ENCODE results near the gene MYO7A. TPM values are rescaled to one million over a fixed set of nuclear protein-coding genes. Genes with fewer than 3 reads are reported as not detected.

The MYO7A gene
- total RNA-seq, 1 donor from 2014 or later, result 3.2 TPM

DNA sequence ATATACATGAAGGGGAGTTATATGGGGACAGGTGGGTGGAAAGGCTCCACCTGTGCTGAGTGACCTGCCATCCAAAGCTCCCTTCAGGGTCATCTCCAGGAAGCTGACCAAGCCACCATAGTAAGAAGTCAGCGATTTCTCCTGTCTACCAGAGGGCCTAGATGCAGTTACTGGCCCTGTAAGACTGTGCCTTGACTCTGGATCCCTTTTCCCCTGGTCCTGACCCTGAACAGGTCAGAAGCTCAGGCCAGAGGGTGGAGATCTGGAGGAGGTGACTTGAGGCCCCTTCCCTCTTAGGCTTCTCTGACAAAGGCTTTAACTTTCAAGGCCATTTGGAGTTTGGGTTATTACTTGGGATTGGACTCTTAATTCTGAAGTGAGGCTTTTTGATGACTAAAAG is 103.8 kb downstream of the MYO7A start:
- H3K4me1 ChIP-seq, result no peaks in the 10 kb centered on the region
- no peak overlapping the region for H3K4me3 ChIP-seq
- no peak for DNase-seq
- no peaks in the 10 kb centered on the region for H3K36me3 ChIP-seq
- no peak overlapping the region for H3K27ac ChIP-seq (replicated peaks)
- H3K9me3 ChIP-seq (replicated peaks), result no peaks in the 10 kb centered on the region
- TF ChIP-seq, protein P1, sequence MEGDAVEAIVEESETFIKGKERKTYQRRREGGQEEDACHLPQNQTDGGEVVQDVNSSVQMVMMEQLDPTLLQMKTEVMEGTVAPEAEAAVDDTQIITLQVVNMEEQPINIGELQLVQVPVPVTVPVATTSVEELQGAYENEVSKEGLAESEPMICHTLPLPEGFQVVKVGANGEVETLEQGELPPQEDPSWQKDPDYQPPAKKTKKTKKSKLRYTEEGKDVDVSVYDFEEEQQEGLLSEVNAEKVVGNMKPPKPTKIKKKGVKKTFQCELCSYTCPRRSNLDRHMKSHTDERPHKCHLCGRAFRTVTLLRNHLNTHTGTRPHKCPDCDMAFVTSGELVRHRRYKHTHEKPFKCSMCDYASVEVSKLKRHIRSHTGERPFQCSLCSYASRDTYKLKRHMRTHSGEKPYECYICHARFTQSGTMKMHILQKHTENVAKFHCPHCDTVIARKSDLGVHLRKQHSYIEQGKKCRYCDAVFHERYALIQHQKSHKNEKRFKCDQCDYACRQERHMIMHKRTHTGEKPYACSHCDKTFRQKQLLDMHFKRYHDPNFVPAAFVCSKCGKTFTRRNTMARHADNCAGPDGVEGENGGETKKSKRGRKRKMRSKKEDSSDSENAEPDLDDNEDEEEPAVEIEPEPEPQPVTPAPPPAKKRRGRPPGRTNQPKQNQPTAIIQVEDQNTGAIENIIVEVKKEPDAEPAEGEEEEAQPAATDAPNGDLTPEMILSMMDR (IDR thresholded peaks at IDR 0.05; ENCODE audit: borderline replicate concordance), result no peak
- peaks cover 13% of the 10 kb centered on the region for H3K27me3 ChIP-seq (ENCODE audit: low read depth)
- intact Hi-C loops (cut with micrococcal nuclease), result no loop called here

DNA sequence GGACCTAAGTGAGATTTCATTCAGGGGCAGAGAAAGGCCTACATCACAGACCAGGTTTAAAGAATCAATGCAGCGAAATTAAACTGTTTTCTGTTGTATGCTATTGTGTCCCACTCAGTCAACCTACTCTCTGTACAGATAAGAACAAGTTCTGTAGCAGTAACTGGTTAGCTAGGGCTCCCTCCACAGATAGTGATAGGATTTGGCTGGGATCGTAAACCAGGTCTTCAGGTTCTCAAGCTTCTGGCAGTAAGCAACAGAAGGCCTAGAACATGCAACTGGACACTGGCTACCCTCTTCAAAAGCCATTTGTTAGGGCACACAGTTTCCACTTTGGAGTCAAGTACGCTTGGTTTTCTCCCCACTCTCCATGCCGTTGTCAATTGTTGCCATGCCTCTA is 104.2 kb downstream of the MYO7A start:
- no peak for DNase-seq
- no peaks in the 10 kb centered on the region for H3K9me3 ChIP-seq (replicated peaks)
- H3K4me3 ChIP-seq, result no peak overlapping the region
- TF ChIP-seq, protein P1 (IDR thresholded peaks at IDR 0.05; ENCODE audit: borderline replicate concordance), result no peak
- no peaks in the 10 kb centered on the region for H3K36me3 ChIP-seq
- no peaks in the 10 kb centered on the region for H3K4me1 ChIP-seq
- intact Hi-C loops (cut with micrococcal nuclease), result no loop called here
- H3K27ac ChIP-seq (replicated peaks), result no peak overlapping the region
- H3K27me3 ChIP-seq (ENCODE audit: low read depth), result peaks cover 13% of the 10 kb centered on the region

DNA sequence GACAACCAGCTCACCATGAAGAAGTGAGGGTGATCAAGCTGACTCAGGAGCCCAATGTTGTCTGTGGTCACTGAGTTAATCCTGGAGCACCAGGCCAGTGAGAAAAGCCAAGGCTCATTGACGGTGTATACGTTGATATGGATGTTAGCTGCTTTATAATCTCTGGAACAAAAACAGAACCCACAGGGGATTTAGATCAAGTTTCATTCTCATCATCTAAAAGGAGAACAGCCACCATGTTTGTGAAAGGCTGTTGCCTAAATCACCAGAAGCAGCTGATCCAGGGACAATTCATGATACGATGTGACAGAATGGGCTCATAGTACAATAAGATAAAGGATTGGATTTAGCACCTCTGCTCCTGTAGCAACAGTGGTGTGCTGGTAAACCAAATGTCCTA is 105.0 kb downstream of the MYO7A start:
- Histone ChIP-seq H3K4me3 (no peak overlapping the region), H3K36me3 (no peaks in the 10 kb centered on the region), H3K27me3 (ENCODE audit: low read depth) (peaks cover 13% of the 10 kb centered on the region), H3K27ac (replicated peaks) (no peak overlapping the region), H3K4me1 (no peaks in the 10 kb centered on the region), H3K9me3 (replicated peaks) (no peaks in the 10 kb centered on the region)
- no peak for DNase-seq
- TF ChIP-seq, protein P1 (IDR thresholded peaks at IDR 0.05; ENCODE audit: borderline replicate concordance), result no peak
- intact Hi-C loops (cut with micrococcal nuclease), result no loop called here

DNA sequence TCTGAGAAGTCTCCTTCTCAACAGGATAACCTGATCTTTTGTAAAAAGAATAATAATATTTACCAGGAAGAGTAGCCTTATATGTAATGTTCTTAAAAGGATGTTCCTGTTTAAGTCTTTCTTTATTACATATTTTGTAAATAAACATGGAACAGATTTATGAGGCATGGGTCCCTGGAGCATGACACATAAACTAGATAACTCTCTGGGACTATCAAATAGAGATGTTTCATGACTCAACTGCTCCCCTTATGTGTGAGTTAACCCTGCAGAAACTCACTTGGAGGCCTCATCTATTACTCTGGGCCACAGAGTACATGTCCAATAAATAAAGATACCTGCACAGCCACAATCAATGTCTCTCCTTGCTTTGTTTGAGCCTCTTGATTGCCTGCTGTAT is 108.9 kb downstream of the MYO7A start:
- H3K9me3 ChIP-seq (replicated peaks), result peaks cover 18% of the 10 kb centered on the region

DNA sequence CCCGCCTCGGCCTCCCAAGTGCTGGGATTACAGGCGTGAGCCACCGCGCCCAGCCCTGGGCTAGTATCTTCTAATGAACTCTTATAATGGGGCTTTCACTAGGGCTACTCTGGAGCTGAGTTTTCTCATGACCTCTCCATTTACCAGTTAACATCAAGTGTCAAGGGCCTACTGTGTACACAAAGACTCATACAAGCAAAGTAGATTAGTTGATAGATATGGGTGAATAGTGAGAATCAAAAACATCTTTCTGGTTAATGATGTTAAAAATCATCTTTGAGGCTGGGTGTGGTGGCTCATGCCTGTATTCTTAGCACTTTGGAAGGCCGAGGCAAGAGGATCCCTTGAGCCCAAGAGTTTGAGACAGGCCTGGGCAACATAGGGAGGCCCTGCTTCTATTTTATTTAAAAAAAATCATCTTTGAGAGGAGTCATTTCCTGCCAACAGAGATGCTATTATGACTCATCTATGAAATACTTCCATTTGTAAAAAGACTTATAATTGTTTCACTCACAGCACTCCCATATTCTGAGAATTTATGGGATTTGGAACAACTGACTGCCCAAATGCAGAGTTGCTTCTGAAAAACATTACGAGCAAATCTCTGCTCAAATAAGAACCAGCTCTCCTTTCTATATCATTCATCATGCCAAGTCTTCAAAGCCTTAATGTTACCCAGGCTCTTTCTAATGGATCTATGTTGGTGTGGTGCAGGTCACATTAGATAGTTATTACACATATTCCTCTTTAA is 116.4 kb downstream of the MYO7A start:
- Histone ChIP-seq H3K4me1 (no peaks in the 10 kb centered on the region), H3K27me3 (ENCODE audit: low read depth) (no peaks in the 10 kb centered on the region), H3K9me3 (replicated peaks) (peaks cover 13% of the 10 kb centered on the region), H3K36me3 (no peaks in the 10 kb centered on the region), H3K27ac (replicated peaks) (no peak overlapping the region), H3K4me3 (no peak overlapping the region)
- no peak for DNase-seq
- intact Hi-C loops (cut with micrococcal nuclease), result no loop called here
- TF ChIP-seq, protein P1 (IDR thresholded peaks at IDR 0.05; ENCODE audit: borderline replicate concordance), result no peak

More for the DNA sequence above, 108.9 kb downstream of the MYO7A start:
- DNase-seq, result no peak
- Histone ChIP-seq H3K4me3 (no peak overlapping the region), H3K36me3 (no peaks in the 10 kb centered on the region), H3K27me3 (ENCODE audit: low read depth) (peaks cover 10% of the 10 kb centered on the region), H3K4me1 (no peaks in the 10 kb centered on the region), H3K27ac (replicated peaks) (no peak overlapping the region)
- intact Hi-C loops (cut with micrococcal nuclease), result no loop called here
- TF ChIP-seq, protein P1 (IDR thresholded peaks at IDR 0.05; ENCODE audit: borderline replicate concordance), result no peak

Data from left ventricle myocardium inferior (tissue), 1 donor.